T47D (cell line): Measurements from ENCODE around the gene SERPINB10.

ENCODE experiments used
- DNase-seq, 2 experiments: peaks; one replicate each; pipeline versions ENCODE4 v3.0.0 to v3.0.0-alpha.2; 2011 to 2012; ENCODE audit warnings: low read depth in 1 of 2, low spot score in 1 of 2
- JUND ChIP-seq: IDR thresholded peaks from 2 replicates; pipeline ENCODE4 v1.6.1; 2012; ENCODE audit warnings: low read depth
- in situ Hi-C: cut with HindIII; loops from 2 replicates; pipeline ENCODE4 v1.10.0; 2016; ENCODE audit warnings: low sequenced_read_pairs, low pct_unique_long_range_greater_than_20kb

SERPINB10 gene, protein sequence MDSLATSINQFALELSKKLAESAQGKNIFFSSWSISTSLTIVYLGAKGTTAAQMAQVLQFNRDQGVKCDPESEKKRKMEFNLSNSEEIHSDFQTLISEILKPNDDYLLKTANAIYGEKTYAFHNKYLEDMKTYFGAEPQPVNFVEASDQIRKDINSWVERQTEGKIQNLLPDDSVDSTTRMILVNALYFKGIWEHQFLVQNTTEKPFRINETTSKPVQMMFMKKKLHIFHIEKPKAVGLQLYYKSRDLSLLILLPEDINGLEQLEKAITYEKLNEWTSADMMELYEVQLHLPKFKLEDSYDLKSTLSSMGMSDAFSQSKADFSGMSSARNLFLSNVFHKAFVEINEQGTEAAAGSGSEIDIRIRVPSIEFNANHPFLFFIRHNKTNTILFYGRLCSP

GRCh38 chr18:63907664-63908063, at the start of gene SERPINB10:
Gene SERPINB10 (plus strand): TSS chr18:63907958. CDS start chr18:63915511, 7,553 bp downstream.
- DNase-seq, result no peak
- no peak for TF ChIP-seq JUND
- in situ Hi-C loops, result no loop called here

- in situ Hi-C loops, result no loop called here
- DNase-seq, result no peak
Measured at GRCh38 chr18:63858456-63858855, 49.3 kb upstream of the SERPINB10 start.

GRCh38 chr18:63859781-63860475, 47.8 kb upstream of the SERPINB10 start:
- TF ChIP-seq JUND, result no peak
- in situ Hi-C loops, result no loop called here
- DNase-seq, result no peak

More at GRCh38 chr18:63858456-63858855, 49.3 kb upstream of the SERPINB10 start:
- TF ChIP-seq JUND, result no peak

- TF ChIP-seq JUND, result no peak
- DNase-seq, result no peak
- in situ Hi-C loops, result no loop called here
Measured at GRCh38 chr18:63860531-63860930, 47.2 kb upstream of the SERPINB10 start.

GRCh38 chr18:63867368-63868125, 40.2 kb upstream of the SERPINB10 start:
- DNase-seq, result no peak
- in situ Hi-C loops, result no loop called here
- TF ChIP-seq JUND, result no peak

GRCh38 chr18:63868546-63868945, 39.2 kb upstream of the SERPINB10 start:
- in situ Hi-C loops, result no loop called here
- DNase-seq, result no peak
- no peak for TF ChIP-seq JUND

- no peak for DNase-seq
- no peak for TF ChIP-seq JUND
- in situ Hi-C loops, result no loop called here
Measured at GRCh38 chr18:63869374-63869773, 38.4 kb upstream of the SERPINB10 start.

GRCh38 chr18:63869851-63870250, 37.9 kb upstream of the SERPINB10 start:
- no peak for DNase-seq
- in situ Hi-C loops, result no loop called here
- TF ChIP-seq JUND, result no peak

- TF ChIP-seq JUND, result no peak
- in situ Hi-C loops, result no loop called here
- no peak for DNase-seq
Measured at GRCh38 chr18:63871836-63872235, 35.9 kb upstream of the SERPINB10 start.

- TF ChIP-seq JUND, result no peak
- in situ Hi-C loops, result no loop called here
- no peak for DNase-seq
Measured at GRCh38 chr18:63872586-63872985, 35.2 kb upstream of the SERPINB10 start.

DNA sequence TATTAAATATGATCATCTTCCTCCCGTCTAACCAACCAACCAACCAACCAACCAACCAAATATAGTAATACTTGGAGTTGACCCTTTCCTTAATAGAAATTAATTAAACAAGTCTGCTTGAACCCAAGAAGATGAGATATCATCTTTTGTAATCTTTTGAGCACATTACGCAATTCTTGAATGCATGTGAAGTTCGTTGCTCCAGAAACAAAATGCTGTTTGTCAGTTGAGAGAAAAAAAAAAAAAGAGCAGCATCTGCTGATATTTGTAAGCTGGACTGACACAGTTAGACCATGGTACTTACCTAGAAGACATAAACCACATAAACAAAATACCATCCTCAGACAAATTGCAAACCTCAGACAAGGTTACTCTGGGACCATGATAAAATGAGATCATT, 29.4 kb upstream of the SERPINB10 start:
- TF ChIP-seq JUND, result no peak
- no peak for DNase-seq
- in situ Hi-C loops, result no loop called here

DNA sequence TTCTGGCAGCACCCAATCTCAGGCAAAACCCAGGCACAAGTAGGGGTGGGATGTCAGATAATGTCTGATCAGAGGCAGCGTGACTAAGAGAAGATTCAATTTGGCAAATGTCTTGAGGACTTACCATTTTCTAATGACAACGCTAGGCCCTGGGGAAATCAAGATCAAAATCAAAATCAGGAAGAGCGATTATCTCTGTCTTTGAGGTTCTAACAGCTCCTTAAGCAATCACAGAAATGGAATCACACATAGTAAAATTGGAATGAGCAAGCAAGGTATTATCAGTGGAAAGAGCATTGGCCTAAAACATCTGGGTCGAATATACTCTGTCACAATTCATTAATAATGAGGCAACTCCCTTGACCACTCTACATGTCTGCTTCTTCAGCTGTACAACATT, 28.8 kb upstream of the SERPINB10 start:
- in situ Hi-C loops, result no loop called here
- DNase-seq, result no peak
- TF ChIP-seq JUND, result no peak

- in situ Hi-C loops, result no loop called here
- no peak for DNase-seq
Measured at GRCh38 chr18:63879709-63880108, 28.0 kb upstream of the SERPINB10 start.

More at GRCh38 chr18:63879709-63880108, 28.0 kb upstream of the SERPINB10 start:
- no peak for TF ChIP-seq JUND
